Measurements from ENCODE around the gene CDK5RAP1.

CDK5RAP1 gene

DNA sequence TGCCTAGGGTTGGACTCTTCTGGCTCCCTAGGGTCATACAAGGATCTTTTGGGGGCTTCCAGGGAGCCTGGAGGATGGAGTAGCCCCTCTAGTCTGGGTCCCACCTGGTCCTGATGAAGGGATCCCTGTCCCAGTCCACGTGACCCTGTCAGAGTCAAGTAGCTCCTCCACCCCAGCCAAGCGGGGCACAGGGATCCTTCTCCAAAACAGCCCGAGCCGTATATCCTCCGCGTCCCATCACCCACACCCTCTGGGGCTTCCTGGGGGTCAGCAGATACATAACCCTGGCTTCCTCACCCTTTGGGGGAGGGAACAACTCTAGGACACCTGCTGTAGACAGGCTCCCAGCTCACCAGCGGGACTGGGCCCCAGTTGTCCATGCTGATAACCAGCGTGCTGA, 90.3 kb downstream of the CDK5RAP1 start:
- Mint-ChIP-seq H3K4me3 (no peak overlapping the region), H3K27me3 (no peaks in the 10 kb centered on the region), H3K9me3 (no peaks in the 10 kb centered on the region), H3K4me1 (no peaks in the 10 kb centered on the region), H3K36me3 (no peaks in the 10 kb centered on the region), H3K27ac (no peak overlapping the region)

- Mint-ChIP-seq H3K27ac (no peak overlapping the region), H3K9me3 (no peaks in the 10 kb centered on the region), H3K36me3 (no peaks in the 10 kb centered on the region), H3K27me3 (no peaks in the 10 kb centered on the region), H3K4me1 (no peaks in the 10 kb centered on the region), H3K4me3 (no peak overlapping the region)
These were observed 90.9 kb downstream of the CDK5RAP1 start for GRCh38 chr20:33310327-33310899.

- H3K4me3 Mint-ChIP-seq: no peak overlapping the region
- no peak overlapping the region for H3K27ac Mint-ChIP-seq
- H3K9me3 Mint-ChIP-seq: no peaks in the 10 kb centered on the region
- H3K36me3 Mint-ChIP-seq: no peaks in the 10 kb centered on the region
- no peaks in the 10 kb centered on the region for H3K27me3 Mint-ChIP-seq
- no peaks in the 10 kb centered on the region for H3K4me1 Mint-ChIP-seq
These were observed 91.7 kb downstream of the CDK5RAP1 start for GRCh38 chr20:33309631-33310030.

Measured in activated naive CD4-positive, alpha-beta T cell treated with anti-CD3 and anti-CD28 coated beads, Interleukin-2, amount 50 U/mL, for 24 hours (primary cell).